Memory B cell (primary cell): ENCODE results near the gene TBX4.

Source experiments
- ATAC-seq: fragments of 150-1000 bp; cut with Tn5 transposase; 2 replicates; pipeline ENCODE4 v1.10.0; 2021; ENCODE audit warnings: low read depth, mild to moderate bottlenecking, moderate library complexity
- DNase-seq, 2 donors: peaks; one replicate each; pipeline ENCODE4 v3.0.0; 2022; ENCODE audit warnings: low spot score in 2 of 2
- H3K27ac Mint-ChIP-seq: one replicate; pipeline ENCODE4 v1.8.0; 2022; ENCODE audit warnings: mild to moderate bottlenecking, moderate library complexity, mixed read lengths
- H3K27me3 Mint-ChIP-seq: one replicate; pipeline ENCODE4 v1.8.0; 2022; ENCODE audit warnings: mixed read lengths
- H3K36me3 Mint-ChIP-seq: one replicate; pipeline ENCODE4 v1.8.0; 2022; ENCODE audit warnings: mild to moderate bottlenecking, mixed read lengths
- H3K4me1 Mint-ChIP-seq: one replicate; pipeline ENCODE4 v1.8.0; 2022; ENCODE audit warnings: mixed read lengths
- H3K4me3 Mint-ChIP-seq: one replicate; pipeline ENCODE4 v1.8.0; 2022; ENCODE audit warnings: mild to moderate bottlenecking, moderate library complexity, mixed read lengths
- H3K9me3 Mint-ChIP-seq: one replicate; pipeline ENCODE4 v1.8.0; 2022; ENCODE audit warnings: mixed read lengths

Gene TBX4

DNA sequence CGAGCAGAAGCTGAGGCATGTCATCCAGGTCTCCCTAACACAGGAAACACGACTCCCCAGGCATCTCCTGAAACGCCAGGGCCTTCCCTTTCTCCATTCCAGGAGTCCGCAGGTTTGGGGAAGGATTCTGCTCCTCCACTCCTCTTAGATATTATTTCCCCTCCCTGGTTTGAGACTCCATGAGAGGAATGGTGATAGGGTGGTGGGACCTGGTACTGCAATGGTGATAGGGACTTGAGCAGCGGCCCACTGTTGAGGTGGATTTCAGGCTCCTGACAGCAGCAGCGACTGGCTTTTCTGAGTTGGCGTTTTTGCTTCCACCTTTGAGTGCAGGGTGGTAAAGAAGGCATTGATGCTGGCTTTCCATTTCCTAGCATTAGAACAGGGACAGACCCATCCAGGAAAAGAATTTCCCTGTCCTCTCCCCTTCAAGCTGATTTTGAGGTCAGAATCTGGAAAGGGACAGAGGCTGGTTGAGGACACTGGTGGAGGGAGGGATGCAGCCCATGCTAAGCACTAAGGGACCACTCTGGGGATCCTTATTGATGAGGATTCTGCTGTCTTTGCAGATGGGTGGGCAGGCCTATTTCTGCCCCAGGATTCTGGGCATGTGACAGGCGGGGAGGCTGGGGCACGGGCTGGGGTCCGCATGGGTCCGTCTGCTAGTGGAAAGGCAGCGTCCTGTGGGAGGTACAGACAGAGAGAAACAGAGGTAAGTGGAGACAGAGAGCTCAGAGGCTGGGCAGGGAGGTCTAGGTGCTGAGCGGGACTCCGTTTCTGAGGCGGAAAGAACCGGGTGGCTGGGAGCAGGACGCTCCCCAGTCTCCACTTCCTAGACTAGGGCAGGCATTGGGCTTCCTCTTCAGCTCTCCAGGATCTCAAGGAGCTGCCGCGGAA, 1.3 kb upstream of the TBX4 start:
- peaks cover 3% of the 10 kb centered on the region for H3K36me3 Mint-ChIP-seq
- H3K4me1 Mint-ChIP-seq, result peaks cover 11% of the 10 kb centered on the region
- DNase-seq (no peak), ATAC-seq (no peak)
- H3K9me3 Mint-ChIP-seq, result peaks cover 4% of the 10 kb centered on the region
- H3K4me3 Mint-ChIP-seq, result peak overlapping the region; percentile 64
- no peak overlapping the region for H3K27ac Mint-ChIP-seq
- H3K27me3 Mint-ChIP-seq, result peaks cover 26% of the 10 kb centered on the region

DNA sequence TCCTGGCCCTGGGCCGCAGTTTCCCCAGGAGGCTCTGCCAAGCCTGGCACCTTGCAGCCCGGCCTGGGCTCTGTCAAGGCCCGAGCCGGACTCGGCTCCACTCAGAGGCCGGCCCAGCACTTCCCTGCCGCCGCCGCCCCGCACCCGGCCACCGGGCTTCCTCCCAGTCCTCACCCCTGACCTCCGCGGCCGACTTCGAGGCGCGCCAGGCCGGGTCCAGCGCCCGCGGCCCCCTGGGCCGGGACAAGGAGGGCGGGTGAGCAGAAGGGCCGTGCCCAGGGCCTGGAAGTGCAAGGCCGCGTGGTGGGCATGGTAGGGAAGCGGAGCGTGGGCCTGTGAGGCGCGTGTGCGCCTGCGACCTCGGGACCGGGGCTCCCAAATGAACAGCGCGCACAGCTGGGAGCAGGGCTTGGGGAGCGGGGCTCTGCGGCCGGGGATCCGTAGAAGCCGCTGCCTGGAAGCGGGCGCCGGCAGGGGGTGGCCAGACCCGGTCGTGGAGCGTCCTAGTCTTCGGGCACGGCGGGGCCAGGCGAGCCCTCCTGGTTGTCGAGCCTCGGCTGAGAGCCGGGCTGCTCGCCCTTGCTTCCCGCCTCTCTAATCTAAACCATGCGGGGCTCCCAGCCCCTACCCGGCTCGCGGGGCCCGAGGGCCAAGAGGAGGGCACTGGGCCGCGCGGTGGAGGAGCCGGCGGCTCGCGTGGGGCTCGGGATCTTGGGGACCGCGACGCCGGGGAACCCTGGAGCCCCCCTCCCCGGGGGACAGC, 503 bp upstream of the TBX4 start:
- no peak overlapping the region for H3K4me3 Mint-ChIP-seq
- H3K27me3 Mint-ChIP-seq, result peaks cover 26% of the 10 kb centered on the region
- peaks cover 11% of the 10 kb centered on the region for H3K4me1 Mint-ChIP-seq

DNA sequence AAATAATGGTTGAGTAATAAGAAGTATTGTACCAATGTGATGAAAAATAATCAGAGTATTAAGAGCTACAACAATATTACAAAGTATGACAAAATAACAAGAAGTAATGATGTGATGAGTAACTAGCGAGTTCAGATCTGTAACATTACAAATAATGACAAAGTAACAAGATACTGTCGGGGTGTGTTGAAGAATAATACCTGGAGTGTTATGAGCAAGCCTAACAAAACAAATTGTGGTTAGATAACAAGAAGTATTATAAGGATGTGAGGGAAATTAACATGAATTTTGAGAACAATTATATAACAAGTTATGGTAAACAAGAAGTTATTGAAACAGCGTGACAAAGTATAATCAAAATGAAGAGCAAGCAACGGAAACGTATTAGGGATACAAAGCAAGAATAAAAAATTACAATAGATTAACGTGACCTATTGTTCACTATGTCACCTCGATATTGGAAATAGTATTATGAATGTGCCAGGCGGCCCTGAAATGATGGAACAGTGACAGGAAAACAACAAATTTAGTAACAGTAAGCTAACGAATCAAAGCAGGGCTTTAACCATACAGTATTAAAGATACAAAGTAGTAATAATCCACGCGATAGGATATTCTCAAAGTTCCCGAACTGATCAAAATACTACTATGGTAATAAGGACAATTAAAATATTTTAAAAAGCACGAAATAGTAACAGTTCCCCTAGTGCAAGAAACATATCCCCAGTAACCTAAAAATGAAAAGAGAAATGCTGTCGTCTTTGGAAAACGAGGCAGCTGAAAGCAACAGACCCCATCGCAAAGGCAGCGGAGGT, 1.6 kb downstream of the TBX4 start:
- peaks cover 4% of the 10 kb centered on the region for H3K9me3 Mint-ChIP-seq
- peaks cover 3% of the 10 kb centered on the region for H3K36me3 Mint-ChIP-seq
- peaks cover 26% of the 10 kb centered on the region for H3K4me1 Mint-ChIP-seq
- H3K27ac Mint-ChIP-seq, result peak overlapping the region; percentile 42
- peak overlapping the region; percentile 36 for H3K4me3 Mint-ChIP-seq
- peaks cover 39% of the 10 kb centered on the region for H3K27me3 Mint-ChIP-seq
- ATAC-seq (no peak), DNase-seq (no peak)

More for the DNA sequence above, 503 bp upstream of the TBX4 start:
- H3K36me3 Mint-ChIP-seq, result peaks cover 3% of the 10 kb centered on the region
- H3K9me3 Mint-ChIP-seq, result peaks cover 4% of the 10 kb centered on the region
- ATAC-seq, result no peak
- H3K27ac Mint-ChIP-seq, result no peak overlapping the region
- DNase-seq, result no peak

DNA sequence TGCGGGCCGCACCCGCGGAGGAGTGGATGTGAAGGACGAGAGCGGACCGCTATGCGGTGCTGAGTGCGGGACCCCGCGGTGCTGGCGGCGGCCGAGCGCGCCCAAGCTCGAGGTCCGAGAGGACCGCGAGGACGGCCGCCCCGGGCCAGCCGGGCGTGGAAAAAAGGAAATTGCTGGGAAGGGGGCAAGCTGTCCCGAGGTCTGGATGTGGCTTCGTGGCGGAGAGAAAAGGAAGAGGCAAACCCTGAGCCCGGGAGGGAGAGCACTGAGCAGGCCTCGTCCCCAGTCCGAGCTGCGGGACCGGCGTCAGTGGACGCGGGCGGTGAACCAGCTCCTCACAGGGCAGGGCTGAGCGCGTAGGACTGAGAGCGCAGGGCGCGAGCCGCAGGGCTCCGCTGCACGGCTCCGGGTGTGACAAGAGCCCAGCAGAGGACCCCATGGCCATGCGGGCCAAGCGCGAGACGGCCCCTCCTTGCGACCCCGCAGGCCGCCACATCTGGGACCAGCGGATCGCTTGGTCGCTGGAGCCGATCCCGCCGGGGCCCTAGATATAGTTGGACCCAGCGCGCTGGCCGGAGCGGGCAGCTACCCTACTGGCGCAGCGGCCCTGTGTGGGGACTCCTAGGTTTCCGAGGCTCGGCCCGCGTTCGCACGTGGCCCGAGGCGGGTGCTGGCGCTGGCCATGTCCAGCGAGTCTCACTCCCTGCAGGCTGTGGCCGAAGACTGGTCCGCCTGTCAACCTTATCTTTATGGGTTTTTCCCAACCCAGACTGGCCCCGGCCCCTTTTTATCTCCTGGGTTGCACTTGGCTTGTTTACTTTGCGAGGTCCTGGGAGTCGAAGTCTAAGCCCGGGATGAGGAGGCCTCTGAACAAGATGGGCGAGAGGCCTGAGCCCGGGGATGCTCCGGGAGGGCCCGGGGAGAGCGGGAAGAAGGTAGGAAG, 2.4 kb downstream of the TBX4 start:
- Mint-ChIP-seq H3K27me3 (peaks cover 44% of the 10 kb centered on the region), H3K9me3 (peaks cover 4% of the 10 kb centered on the region), H3K4me3 (peak overlapping the region; percentile 36), H3K27ac (peak overlapping the region; percentile 42), H3K36me3 (peaks cover 3% of the 10 kb centered on the region), H3K4me1 (peaks cover 29% of the 10 kb centered on the region)
- DNase-seq (no peak), ATAC-seq (no peak)

DNA sequence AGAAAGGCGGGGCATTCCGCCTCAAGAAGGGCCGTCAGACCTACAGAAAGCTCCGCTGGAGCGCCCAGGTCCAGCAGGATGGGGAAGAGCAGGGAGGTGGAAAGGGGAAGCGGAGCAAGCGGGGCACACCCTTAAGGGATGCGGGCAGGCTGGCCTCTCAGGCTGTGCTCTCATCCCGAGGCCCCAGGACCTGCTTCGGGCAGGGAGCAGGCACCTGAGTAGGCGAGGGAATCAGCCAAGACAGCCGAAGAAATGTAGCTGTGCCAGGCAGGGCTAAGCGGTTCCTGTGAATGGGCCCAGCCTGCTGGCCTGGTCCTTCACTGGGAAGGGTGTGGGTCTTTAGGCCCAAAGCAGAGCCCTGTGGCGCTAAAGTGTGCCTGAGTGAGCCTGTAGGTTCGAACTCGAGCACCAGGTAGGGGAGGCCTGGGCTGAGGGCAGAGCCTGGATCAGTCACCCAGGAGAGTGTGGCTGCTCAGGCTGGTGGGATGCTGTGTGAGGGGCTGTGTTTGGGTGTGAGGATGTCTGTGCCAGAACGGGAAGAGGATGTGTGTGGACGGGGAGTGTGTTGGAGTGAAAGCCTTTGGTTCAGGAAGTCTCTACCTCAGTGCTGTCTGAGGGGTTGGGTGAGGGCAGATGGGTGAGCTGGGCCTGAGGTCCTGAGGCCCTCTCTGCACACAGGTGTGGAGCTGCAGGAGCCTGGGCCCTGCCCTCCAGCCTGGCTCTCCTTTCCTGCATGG, 3.3 kb downstream of the TBX4 start:
- Mint-ChIP-seq H3K27ac (no peak overlapping the region), H3K4me1 (peaks cover 29% of the 10 kb centered on the region), H3K36me3 (peaks cover 3% of the 10 kb centered on the region), H3K9me3 (peaks cover 4% of the 10 kb centered on the region), H3K27me3 (peaks cover 43% of the 10 kb centered on the region), H3K4me3 (peak overlapping the region; percentile 1)
- no peak for ATAC-seq
- DNase-seq, result no peak

DNA sequence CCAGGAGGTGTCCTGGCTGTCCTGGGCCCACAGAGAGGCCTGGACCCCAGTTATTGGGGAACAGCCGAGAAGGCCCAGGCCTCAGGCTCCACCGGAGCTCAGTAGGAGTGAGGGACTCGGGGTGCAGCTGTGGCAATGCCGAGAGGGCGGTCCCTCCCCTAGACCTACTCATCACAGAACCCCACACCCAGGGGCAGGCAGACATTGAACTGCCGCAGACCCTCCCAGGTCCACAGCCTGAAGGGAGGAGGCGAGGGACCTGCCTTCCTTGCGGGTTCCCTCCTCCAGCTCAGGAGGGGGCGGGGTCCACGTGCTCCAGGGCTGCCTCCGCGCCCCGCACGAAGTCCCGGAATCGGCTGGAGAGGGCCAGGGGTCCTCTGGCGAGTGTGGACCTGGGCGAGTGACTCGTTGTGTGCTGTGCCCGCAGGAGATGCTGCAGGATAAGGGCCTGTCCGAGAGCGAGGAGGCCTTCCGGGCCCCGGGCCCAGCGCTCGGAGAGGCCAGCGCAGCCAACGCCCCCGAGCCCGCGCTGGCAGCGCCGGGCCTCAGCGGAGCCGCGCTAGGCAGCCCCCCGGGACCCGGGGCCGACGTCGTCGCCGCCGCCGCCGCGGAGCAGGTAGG, 3.9 kb downstream of the TBX4 start:
- Mint-ChIP-seq H3K27ac (no peak overlapping the region), H3K4me3 (no peak overlapping the region), H3K27me3 (peaks cover 45% of the 10 kb centered on the region), H3K9me3 (peaks cover 4% of the 10 kb centered on the region), H3K36me3 (peaks cover 3% of the 10 kb centered on the region), H3K4me1 (peaks cover 32% of the 10 kb centered on the region)
- no peak for DNase-seq
- no peak for ATAC-seq

DNA sequence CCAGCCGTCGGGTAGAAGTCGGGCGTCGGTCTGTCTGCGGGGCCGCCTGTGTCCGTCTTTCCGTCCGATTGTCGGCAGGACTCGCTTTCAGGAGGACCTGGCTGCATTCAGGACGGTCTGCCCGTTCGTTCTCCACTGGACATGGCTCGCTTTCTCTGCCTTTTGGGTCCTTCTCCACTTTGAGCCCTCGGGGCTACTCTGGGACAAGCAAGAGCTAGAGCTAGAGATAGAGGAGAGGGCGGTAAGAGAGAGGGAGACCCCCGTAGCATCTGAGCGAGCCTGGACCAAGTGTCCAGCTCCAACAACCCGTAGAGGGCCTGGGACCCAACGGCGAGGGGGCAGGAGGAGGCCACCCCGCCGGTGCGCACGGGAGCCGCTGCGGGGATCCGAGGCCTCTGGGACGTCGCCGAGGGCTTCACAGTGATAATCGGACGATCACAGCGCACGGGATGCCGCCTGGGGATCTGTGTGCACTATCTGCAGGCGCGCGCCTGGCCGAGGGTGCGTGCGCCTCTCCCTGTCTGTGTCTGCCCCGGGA, 4.5 kb downstream of the TBX4 start:
- Mint-ChIP-seq H3K4me1 (peaks cover 35% of the 10 kb centered on the region), H3K27ac (no peak overlapping the region), H3K4me3 (peak overlapping the region; percentile 58), H3K9me3 (peaks cover 4% of the 10 kb centered on the region), H3K27me3 (peaks cover 48% of the 10 kb centered on the region), H3K36me3 (peaks cover 3% of the 10 kb centered on the region)
- no peak for ATAC-seq
- DNase-seq, result no peak

DNA sequence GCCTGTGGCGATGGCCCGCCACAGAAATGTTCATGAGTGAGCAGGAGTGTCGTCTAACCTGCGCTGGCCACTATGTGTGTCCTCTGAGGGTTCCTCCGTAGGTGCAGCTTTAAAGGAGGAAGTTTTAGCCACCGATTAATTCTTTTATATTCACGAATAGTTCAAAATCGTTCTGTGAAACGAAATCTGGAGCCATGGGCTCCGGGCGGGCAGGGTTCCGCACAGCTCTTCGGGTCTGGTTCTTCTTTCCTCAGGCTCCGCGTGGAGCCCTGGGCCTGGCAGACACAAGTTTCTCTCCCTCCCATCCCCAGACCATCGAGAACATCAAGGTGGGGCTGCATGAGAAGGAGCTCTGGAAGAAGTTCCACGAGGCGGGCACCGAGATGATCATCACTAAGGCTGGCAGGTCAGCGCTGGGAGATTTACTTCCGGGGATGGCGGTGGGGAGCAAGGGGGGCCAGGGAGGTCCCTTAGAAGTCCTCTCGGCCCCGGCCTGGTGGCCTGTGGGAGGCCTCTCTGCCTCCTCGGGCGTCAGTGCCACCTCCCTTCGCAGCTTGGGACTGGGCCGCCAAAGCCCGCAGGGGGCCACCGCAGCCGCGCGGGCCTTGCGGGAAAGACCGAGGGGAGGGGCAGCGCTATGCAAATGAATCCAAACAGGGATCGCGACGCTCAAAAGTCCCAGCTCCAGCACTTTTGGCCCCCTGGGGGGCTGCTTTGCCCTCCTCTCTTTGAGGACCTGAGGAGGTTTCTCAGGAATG, 5.2 kb downstream of the TBX4 start:
- no peak overlapping the region for H3K27ac Mint-ChIP-seq
- H3K36me3 Mint-ChIP-seq, result peaks cover 3% of the 10 kb centered on the region
- H3K4me1 Mint-ChIP-seq, result peaks cover 35% of the 10 kb centered on the region
- DNase-seq (no peak), ATAC-seq (no peak)
- H3K4me3 Mint-ChIP-seq, result peak overlapping the region; percentile 58
- H3K9me3 Mint-ChIP-seq, result peaks cover 4% of the 10 kb centered on the region
- peaks cover 49% of the 10 kb centered on the region for H3K27me3 Mint-ChIP-seq

DNA sequence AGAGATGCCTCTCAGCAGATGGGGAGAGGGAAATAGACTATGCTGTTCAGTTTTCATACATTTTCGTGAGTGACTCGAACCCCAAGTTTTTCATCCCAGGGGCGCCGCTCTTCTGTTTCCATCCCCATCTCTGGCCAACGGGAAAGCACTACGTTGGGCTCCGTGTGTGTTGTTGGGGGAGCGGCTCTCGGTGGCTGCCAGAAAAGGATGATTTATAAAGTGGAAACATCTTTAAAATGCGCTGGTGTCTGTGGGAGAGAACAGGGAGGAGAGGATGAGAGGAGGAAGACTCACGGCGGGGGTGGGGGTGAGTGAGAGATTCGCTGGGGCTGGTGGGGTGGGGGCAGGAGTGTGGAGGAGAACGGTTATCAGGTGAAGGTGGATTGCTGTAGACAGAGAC, 5.8 kb downstream of the TBX4 start:
- H3K4me3 Mint-ChIP-seq, result no peak overlapping the region
- no peak for ATAC-seq
- H3K36me3 Mint-ChIP-seq, result peaks cover 3% of the 10 kb centered on the region
- peaks cover 4% of the 10 kb centered on the region for H3K9me3 Mint-ChIP-seq
- no peak overlapping the region for H3K27ac Mint-ChIP-seq
- H3K27me3 Mint-ChIP-seq, result peaks cover 47% of the 10 kb centered on the region
- H3K4me1 Mint-ChIP-seq, result peaks cover 32% of the 10 kb centered on the region
- DNase-seq, result no peak

DNA sequence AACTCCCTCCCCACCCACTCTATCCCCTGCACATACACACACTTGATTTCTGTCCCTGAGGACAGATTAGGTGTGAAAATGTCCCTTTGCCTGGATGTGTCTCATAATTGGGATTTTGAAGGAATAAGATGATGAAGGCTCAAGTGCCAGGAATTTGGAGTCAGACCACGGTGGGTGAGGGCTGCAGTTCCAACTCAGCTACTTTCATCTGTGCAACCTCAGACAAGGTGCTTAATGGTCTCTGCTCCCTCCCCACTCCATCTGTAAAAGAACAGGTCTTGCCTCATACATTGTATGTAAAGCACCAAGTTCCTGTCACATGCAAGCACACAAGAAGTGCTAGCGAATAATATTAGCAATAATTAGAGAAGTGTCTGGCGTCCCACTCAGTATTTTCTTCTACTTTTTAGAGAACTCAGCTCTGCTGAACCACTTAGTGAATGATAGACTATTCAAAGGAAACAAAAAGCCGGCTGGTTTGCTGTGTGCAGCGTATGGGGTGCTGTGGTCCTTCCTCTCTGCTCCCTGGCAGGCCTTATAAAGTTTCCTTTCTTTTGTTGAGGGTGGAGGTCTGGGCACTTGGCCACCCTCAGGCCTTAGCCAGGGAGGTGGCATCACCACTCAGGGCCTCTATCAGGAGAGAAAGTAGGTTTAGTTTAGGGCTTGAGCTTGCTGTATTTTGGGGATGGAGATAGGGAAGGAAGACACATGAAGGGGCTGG, 6.4 kb downstream of the TBX4 start:
- Mint-ChIP-seq H3K27me3 (peaks cover 48% of the 10 kb centered on the region), H3K4me3 (no peak overlapping the region), H3K36me3 (peaks cover 2% of the 10 kb centered on the region), H3K4me1 (peaks cover 31% of the 10 kb centered on the region), H3K9me3 (peaks cover 2% of the 10 kb centered on the region), H3K27ac (no peak overlapping the region)
- DNase-seq, result no peak
- ATAC-seq, result peak; percentile 49

DNA sequence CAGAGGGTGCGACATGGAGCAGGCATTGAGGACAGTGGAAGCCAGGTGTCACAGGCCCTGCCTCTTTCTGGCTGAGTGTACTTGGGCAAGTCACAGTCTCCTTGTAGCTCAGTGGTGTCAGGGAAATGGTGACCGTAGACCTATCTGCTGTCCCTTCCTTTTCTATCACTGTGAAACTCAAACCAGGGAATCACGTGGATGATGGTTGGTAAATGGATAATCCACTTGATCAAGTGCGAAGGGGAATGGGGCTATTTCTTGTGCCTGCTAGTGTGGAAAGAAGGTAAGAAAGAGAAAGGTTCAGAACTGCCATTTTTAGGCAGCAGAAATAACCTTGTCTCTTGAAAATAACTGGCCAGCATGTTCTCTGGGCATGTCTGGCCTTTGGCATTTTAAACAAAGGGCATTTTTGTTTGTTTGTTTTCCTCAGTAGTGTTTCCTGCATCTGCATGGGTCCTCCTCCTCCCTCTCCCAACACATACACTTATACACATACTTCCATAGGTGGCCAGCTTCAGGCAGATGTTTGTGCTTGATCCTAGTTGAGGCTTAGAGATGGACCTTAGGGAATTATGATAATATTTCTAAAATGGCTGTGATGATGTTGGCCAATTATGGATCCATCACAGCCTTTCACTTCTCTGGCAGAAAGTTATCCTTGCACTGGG, 7.1 kb downstream of the TBX4 start:
- no peaks in the 10 kb centered on the region for H3K36me3 Mint-ChIP-seq
- DNase-seq (no peak), ATAC-seq (no peak)
- peaks cover 42% of the 10 kb centered on the region for H3K27me3 Mint-ChIP-seq
- H3K9me3 Mint-ChIP-seq, result no peaks in the 10 kb centered on the region
- no peak overlapping the region for H3K4me3 Mint-ChIP-seq
- no peak overlapping the region for H3K27ac Mint-ChIP-seq
- peaks cover 27% of the 10 kb centered on the region for H3K4me1 Mint-ChIP-seq
